Liver (tissue), 3 donors: ENCODE results near the gene ZDHHC14.

ENCODE experiments used
- EGR1 ChIP-seq, 2 donors: IDR thresholded peaks; 2 replicates each; pipeline ENCODE4 v1.6.1; 2016 to 2018; ENCODE audit warnings: antibody characterized with exemption in 2 of 2, low read depth in 2 of 2
- GABPA ChIP-seq, 2 donors: IDR thresholded peaks in 1 of 2; conservative IDR thresholded peaks in 1 of 2; 2 replicates each; pipeline ENCODE4 v1.6.1; 2016; ENCODE audit warnings: antibody characterized with exemption in 2 of 2, mild to moderate bottlenecking in 1 of 2, moderate library complexity in 1 of 2
- JUND ChIP-seq, 2 donors: IDR thresholded peaks; 2 replicates each; pipeline ENCODE4 v1.6.1; 2016; ENCODE audit warnings: antibody characterized with exemption in 2 of 2
- RAD21 ChIP-seq, 2 donors: IDR thresholded peaks; 2 replicates each; pipeline ENCODE4 v1.6.1; 2016; ENCODE audit warnings: antibody characterized with exemption in 2 of 2, mild to moderate bottlenecking in 2 of 2
- SP1 ChIP-seq: IDR thresholded peaks from 2 replicates; pipeline ENCODE4 v1.6.1; 2018; ENCODE audit warnings: antibody characterized with exemption, mild to moderate bottlenecking
- YY1 ChIP-seq: IDR thresholded peaks from 2 replicates; pipeline ENCODE4 v1.6.1; 2016; ENCODE audit warnings: antibody characterized with exemption, mild to moderate bottlenecking
- TF ChIP-seq, protein P1 (sequence below): fragments of 150-350 bp; IDR thresholded peaks from 2 replicates; pipeline ENCODE4 v1.5.1; 2017; ENCODE audit warnings: improper control_type of control experiment, low read depth, low read length; ENCODE audit not compliant: missing input control
- TF ChIP-seq, protein P2 (sequence below): IDR thresholded peaks from 2 replicates; pipeline ENCODE4 v1.6.1; 2016; ENCODE audit warnings: antibody characterized with exemption
- TF ChIP-seq, protein P3 (sequence below): IDR thresholded peaks from 2 replicates; pipeline ENCODE4 v1.6.1; 2016; ENCODE audit warnings: antibody characterized with exemption
- TF ChIP-seq, protein P4 (sequence below): IDR thresholded peaks from 2 replicates; pipeline ENCODE4 v1.6.1; 2016; ENCODE audit warnings: antibody characterized with exemption, mild to moderate bottlenecking
- TF ChIP-seq, protein P5 (sequence below): IDR thresholded peaks from 2 replicates; pipeline ENCODE4 v1.6.1; 2016; ENCODE audit warnings: antibody characterized with exemption
- donor health status: healthy.
- donor health status: healthy.

DNA sequence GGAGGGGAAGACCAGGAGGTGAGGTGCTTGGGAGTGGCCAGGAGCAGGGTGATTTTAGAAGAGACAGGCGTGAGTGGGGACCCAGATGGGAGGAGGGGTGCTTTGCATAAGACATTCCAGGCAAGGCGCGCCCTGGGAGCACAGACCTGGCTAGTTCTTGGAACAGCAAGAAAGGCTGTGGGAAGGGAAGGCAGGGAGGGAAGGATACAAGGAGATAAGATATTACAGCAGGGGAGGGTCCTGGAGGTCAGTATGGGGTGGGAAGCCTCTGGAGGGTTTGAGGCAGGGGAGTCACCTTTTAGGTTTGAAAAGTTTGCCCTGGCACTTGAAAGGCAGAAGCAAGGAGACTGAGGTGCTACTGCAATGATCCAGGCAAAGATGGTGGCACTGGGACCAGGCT, 111.8 kb downstream of the ZDHHC14 start:
- TF ChIP-seq, protein P1, sequence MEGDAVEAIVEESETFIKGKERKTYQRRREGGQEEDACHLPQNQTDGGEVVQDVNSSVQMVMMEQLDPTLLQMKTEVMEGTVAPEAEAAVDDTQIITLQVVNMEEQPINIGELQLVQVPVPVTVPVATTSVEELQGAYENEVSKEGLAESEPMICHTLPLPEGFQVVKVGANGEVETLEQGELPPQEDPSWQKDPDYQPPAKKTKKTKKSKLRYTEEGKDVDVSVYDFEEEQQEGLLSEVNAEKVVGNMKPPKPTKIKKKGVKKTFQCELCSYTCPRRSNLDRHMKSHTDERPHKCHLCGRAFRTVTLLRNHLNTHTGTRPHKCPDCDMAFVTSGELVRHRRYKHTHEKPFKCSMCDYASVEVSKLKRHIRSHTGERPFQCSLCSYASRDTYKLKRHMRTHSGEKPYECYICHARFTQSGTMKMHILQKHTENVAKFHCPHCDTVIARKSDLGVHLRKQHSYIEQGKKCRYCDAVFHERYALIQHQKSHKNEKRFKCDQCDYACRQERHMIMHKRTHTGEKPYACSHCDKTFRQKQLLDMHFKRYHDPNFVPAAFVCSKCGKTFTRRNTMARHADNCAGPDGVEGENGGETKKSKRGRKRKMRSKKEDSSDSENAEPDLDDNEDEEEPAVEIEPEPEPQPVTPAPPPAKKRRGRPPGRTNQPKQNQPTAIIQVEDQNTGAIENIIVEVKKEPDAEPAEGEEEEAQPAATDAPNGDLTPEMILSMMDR = no peak
- TF ChIP-seq YY1 = no peak
- no peak for TF ChIP-seq SP1
- TF ChIP-seq RAD21 (IDR thresholded peaks at IDR 0.05) = no peak
- TF ChIP-seq JUND (IDR thresholded peaks at IDR 0.05) = no peak
- TF ChIP-seq, protein P2, sequence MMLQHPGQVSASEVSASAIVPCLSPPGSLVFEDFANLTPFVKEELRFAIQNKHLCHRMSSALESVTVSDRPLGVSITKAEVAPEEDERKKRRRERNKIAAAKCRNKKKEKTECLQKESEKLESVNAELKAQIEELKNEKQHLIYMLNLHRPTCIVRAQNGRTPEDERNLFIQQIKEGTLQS = no peak
- TF ChIP-seq, protein P3, sequence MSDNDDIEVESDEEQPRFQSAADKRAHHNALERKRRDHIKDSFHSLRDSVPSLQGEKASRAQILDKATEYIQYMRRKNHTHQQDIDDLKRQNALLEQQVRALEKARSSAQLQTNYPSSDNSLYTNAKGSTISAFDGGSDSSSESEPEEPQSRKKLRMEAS = no peak
- TF ChIP-seq EGR1 (IDR thresholded peaks at IDR 0.05; ENCODE audit: low read depth in 2 of 2) = no peak
- TF ChIP-seq, protein P4, sequence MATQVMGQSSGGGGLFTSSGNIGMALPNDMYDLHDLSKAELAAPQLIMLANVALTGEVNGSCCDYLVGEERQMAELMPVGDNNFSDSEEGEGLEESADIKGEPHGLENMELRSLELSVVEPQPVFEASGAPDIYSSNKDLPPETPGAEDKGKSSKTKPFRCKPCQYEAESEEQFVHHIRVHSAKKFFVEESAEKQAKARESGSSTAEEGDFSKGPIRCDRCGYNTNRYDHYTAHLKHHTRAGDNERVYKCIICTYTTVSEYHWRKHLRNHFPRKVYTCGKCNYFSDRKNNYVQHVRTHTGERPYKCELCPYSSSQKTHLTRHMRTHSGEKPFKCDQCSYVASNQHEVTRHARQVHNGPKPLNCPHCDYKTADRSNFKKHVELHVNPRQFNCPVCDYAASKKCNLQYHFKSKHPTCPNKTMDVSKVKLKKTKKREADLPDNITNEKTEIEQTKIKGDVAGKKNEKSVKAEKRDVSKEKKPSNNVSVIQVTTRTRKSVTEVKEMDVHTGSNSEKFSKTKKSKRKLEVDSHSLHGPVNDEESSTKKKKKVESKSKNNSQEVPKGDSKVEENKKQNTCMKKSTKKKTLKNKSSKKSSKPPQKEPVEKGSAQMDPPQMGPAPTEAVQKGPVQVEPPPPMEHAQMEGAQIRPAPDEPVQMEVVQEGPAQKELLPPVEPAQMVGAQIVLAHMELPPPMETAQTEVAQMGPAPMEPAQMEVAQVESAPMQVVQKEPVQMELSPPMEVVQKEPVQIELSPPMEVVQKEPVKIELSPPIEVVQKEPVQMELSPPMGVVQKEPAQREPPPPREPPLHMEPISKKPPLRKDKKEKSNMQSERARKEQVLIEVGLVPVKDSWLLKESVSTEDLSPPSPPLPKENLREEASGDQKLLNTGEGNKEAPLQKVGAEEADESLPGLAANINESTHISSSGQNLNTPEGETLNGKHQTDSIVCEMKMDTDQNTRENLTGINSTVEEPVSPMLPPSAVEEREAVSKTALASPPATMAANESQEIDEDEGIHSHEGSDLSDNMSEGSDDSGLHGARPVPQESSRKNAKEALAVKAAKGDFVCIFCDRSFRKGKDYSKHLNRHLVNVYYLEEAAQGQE = no peak
- TF ChIP-seq, protein P5, sequence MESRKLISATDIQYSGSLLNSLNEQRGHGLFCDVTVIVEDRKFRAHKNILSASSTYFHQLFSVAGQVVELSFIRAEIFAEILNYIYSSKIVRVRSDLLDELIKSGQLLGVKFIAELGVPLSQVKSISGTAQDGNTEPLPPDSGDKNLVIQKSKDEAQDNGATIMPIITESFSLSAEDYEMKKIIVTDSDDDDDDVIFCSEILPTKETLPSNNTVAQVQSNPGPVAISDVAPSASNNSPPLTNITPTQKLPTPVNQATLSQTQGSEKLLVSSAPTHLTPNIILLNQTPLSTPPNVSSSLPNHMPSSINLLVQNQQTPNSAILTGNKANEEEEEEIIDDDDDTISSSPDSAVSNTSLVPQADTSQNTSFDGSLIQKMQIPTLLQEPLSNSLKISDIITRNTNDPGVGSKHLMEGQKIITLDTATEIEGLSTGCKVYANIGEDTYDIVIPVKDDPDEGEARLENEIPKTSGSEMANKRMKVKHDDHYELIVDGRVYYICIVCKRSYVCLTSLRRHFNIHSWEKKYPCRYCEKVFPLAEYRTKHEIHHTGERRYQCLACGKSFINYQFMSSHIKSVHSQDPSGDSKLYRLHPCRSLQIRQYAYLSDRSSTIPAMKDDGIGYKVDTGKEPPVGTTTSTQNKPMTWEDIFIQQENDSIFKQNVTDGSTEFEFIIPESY = no peak
- TF ChIP-seq GABPA (IDR thresholded peaks at IDR 0.05 in 1 of 2, conservative IDR thresholded peaks at IDR 0.05 in 1 of 2) = no peak
